ENCODE measurements around the gene FBLN1.

- TF ChIP-seq POLR2A (IDR thresholded peaks at IDR 0.05; ENCODE audit: low read depth, low read length) (no peak), POLR2AphosphoS5 (IDR thresholded peaks at IDR 0.05; ENCODE audit: low read depth, low read length) (no peak), TAF1 (IDR thresholded peaks at IDR 0.05; ENCODE audit: low read depth, low read length) (no peak), PAX5 (IDR thresholded peaks at IDR 0.05; ENCODE audit: insufficient read depth, low read length, severe bottlenecking) (no peak)
Measured at GRCh38 chr22:45478108-45478771, 24.4 kb upstream of the FBLN1 start.

Measured in GM12891 (cell line).